ENCODE results near the gene ZNHIT1.

GRCh38 chr7:101220295-101220694 is 2.3 kb downstream of the ZNHIT1 start:
- no peak for TF ChIP-seq GLIS3 (CRISPR knock-in tag; IDR thresholded peaks at IDR 0.05)
- no peak for TF ChIP-seq ZNF8 (CRISPR knock-in tag; IDR thresholded peaks at IDR 0.05)
- TF ChIP-seq RARB (CRISPR knock-in tag; IDR thresholded peaks at IDR 0.05), result no peak
- no peak for TF ChIP-seq ZFP3 (CRISPR knock-in tag; IDR thresholded peaks at IDR 0.05)
- TF ChIP-seq ZFP30 (CRISPR knock-in tag; IDR thresholded peaks at IDR 0.05), result no peak
- no peak for TF ChIP-seq CSRNP3 (CRISPR knock-in tag; IDR thresholded peaks at IDR 0.05)
